Nephron (organoid): ENCODE measurements around the gene POR.

Experiments used
- H3K27ac Mint-ChIP-seq, 3 experiments: 2 replicates each; pipeline ENCODE4 v1.8.0; 2020; ENCODE audit warnings: mixed read lengths in 3 of 3, mild to moderate bottlenecking in 2 of 3, moderate library complexity in 1 of 3
- H3K27me3 Mint-ChIP-seq: 2 replicates; pipeline ENCODE4 v1.8.0; 2021; ENCODE audit warnings: low read depth, mild to moderate bottlenecking, moderate library complexity, mixed read lengths
- H3K36me3 Mint-ChIP-seq: 2 replicates; pipeline ENCODE4 v1.8.0; 2020; ENCODE audit warnings: low read depth, mixed read lengths
- H3K4me1 Mint-ChIP-seq: 2 replicates; pipeline ENCODE4 v1.8.0; 2020; ENCODE audit warnings: mixed read lengths
- H3K4me3 Mint-ChIP-seq, 3 experiments: 2 replicates each; pipeline ENCODE4 v1.8.0; 2020; ENCODE audit warnings: mild to moderate bottlenecking in 3 of 3, mixed read lengths in 3 of 3, moderate library complexity in 2 of 3
- H3K9me3 Mint-ChIP-seq: 2 replicates; pipeline ENCODE4 v1.8.0; 2020; ENCODE audit warnings: mixed read lengths
- CTCF ChIP-seq, 3 experiments: fragments of 200-600 bp; sonication (generic); IDR thresholded peaks; one replicate each; pipeline ENCODE4 v1.5.0; 2021; ENCODE audit warnings: antibody characterized with exemption in 3 of 3; ENCODE audit not compliant: unreplicated experiment in 3 of 3

The POR gene

GRCh38 chr7:75989500-75990388 is 74.8 kb downstream of the POR start:
- TF ChIP-seq CTCF (IDR thresholded peaks at IDR 0.05; ENCODE audit: unreplicated experiment in 3 of 3) = no peak
- H3K4me1 Mint-ChIP-seq = peaks cover 19% of the 10 kb centered on the region
- H3K4me3 Mint-ChIP-seq = peak overlapping the region; percentile 8 to 62 (median 13)

GRCh38 chr7:75991531-75992082 is 76.7 kb downstream of the POR start:
- Mint-ChIP-seq H3K36me3 (peaks cover 20% of the 10 kb centered on the region), H3K4me3 (no peak overlapping the region), H3K4me1 (peaks cover 19% of the 10 kb centered on the region), H3K27me3 (no peaks in the 10 kb centered on the region), H3K27ac (peak overlapping the region in 1 of 3 experiments; percentile 25), H3K9me3 (no peaks in the 10 kb centered on the region)
- TF ChIP-seq CTCF (IDR thresholded peaks at IDR 0.05; ENCODE audit: unreplicated experiment in 3 of 3) = no peak

More at GRCh38 chr7:75989500-75990388, 74.8 kb downstream of the POR start:
- H3K27ac Mint-ChIP-seq = peak overlapping the region in 1 of 3 experiments; percentile 69
- H3K27me3 Mint-ChIP-seq = no peaks in the 10 kb centered on the region
- no peaks in the 10 kb centered on the region for H3K9me3 Mint-ChIP-seq
- peaks cover 10% of the 10 kb centered on the region for H3K36me3 Mint-ChIP-seq

- H3K9me3 Mint-ChIP-seq = no peaks in the 10 kb centered on the region
- H3K27me3 Mint-ChIP-seq = no peaks in the 10 kb centered on the region
- peaks cover 19% of the 10 kb centered on the region for H3K4me1 Mint-ChIP-seq
- H3K27ac Mint-ChIP-seq = peak overlapping the region in 1 of 3 experiments; percentile 25
- peak overlapping the region in 1 of 3 experiments; percentile 84 for H3K4me3 Mint-ChIP-seq
- H3K36me3 Mint-ChIP-seq = peaks cover 20% of the 10 kb centered on the region
- no peak for TF ChIP-seq CTCF (IDR thresholded peaks at IDR 0.05; ENCODE audit: unreplicated experiment in 3 of 3)
Observed at GRCh38 chr7:75992083-75992755, 77.3 kb downstream of the POR start.

GRCh38 chr7:75993689-75994387 is 78.9 kb downstream of the POR start:
- Mint-ChIP-seq H3K27me3 (no peaks in the 10 kb centered on the region), H3K27ac (peak overlapping the region in 2 of 3 experiments; percentile 68 to 69), H3K36me3 (peaks cover 29% of the 10 kb centered on the region), H3K4me1 (peaks cover 19% of the 10 kb centered on the region), H3K9me3 (no peaks in the 10 kb centered on the region), H3K4me3 (peak overlapping the region; percentile 83 to 85 (median 84))
- TF ChIP-seq CTCF (IDR thresholded peaks at IDR 0.05; ENCODE audit: unreplicated experiment in 3 of 3) = no peak

- Mint-ChIP-seq H3K27me3 (no peaks in the 10 kb centered on the region), H3K36me3 (peaks cover 36% of the 10 kb centered on the region), H3K4me1 (peaks cover 17% of the 10 kb centered on the region), H3K27ac (peak within 1 kb of the TSS in 2 of 3 experiments; percentile 69 to 79), H3K9me3 (no peaks in the 10 kb centered on the region), H3K4me3 (peak within 1 kb of the TSS; percentile 86 to 91 (median 91))
- TF ChIP-seq CTCF (IDR thresholded peaks at IDR 0.05; ENCODE audit: unreplicated experiment in 3 of 3) = peak; percentile 15 to 38 (median 26)
Observed at GRCh38 chr7:75994388-75995051, 79.6 kb downstream of the POR start, which contains the start of gene TMEM120A. TSS of gene TMEM120A (minus strand) at chr7:75994595. CDS start at chr7:75994570, 25 bp downstream.
